GM12878 (cell line): ENCODE results near the gene SLC25A41. TPM values are rescaled to one million over a fixed set of nuclear protein-coding genes. Genes with fewer than 3 reads are reported as not detected.

Experiments
- ATAC-seq: fragments of 200-7000 bp; cut with Tn5 transposase; 3 replicates; pipeline ENCODE4 v1.9.1; 2020; ENCODE audit warnings: mild to moderate bottlenecking, moderate library complexity
- BruUV-seq: library from RNA; stranded (reverse); fragments of 400-500 nt; replicated peaks from 2 replicates; lab custom pipeline; 2021; lab: Mats Ljungman, UMichigan
- CTCF ChIA-PET: fragments of 300-600 bp; sonication (Branson Sonifier 250); formaldehyde crosslinking; extraction: SDS; loops from one replicate; lab custom pipeline; 2021; ENCODE audit warnings: inconsistent platforms; lab: Yijun Ruan, JAX
- POLR2A ChIA-PET: fragments of 350-600 bp; formaldehyde crosslinking; extraction: SDS; loops from one replicate; lab custom pipeline; 2021; ENCODE audit warnings: inconsistent platforms; lab: Charles Lee
- RAD21 ChIA-PET: fragments of 300-600 bp; sonication (Branson Sonifier 250); formaldehyde crosslinking; loops from one replicate; lab custom pipeline; 2023; ENCODE audit warnings: antibody characterized with exemption; ENCODE audit not compliant: unreplicated experiment; lab: Charles Lee
- SMC1A ChIA-PET: fragments of 300-600 bp; sonication (Branson Sonifier 250); formaldehyde crosslinking; loops from one replicate; lab custom pipeline; 2023; ENCODE audit not compliant: unreplicated experiment, uncharacterized antibody; lab: Charles Lee
- DNase-seq: peaks from one replicate; pipeline ENCODE4 v3.0.0-alpha.2; 2011; ENCODE audit warnings: low read depth, low spot score
- FAIRE-seq: peaks from 3 replicates; lab custom pipeline; 2011; peaks lifted over from hg19 to GRCh38; lab: Jason Lieb, UNC
- H2AFZ ChIP-seq: 2 replicates; pipeline ENCODE4 v1.6.0; 2011; ENCODE audit warnings: low read depth, low read length, control low read depth; ENCODE audit not compliant: control insufficient read depth
- H3K27ac ChIP-seq: 2 replicates; pipeline ENCODE4 v1.5.1; 2011; ENCODE audit warnings: control low read depth; ENCODE audit not compliant: control insufficient read depth, insufficient read depth
- H3K27me3 ChIP-seq, 2 experiments: replicated peaks in 1 of 2; 2 replicates each; pipeline versions ENCODE4 v1.6.0 to v1.6.1; 2011; ENCODE audit warnings: low read length in 1 of 2; ENCODE audit not compliant: control insufficient read depth in 2 of 2, insufficient read depth in 2 of 2
- H3K36me3 ChIP-seq, 2 experiments: 2 replicates each; pipeline ENCODE4 v1.5.1; 2011; ENCODE audit warnings: low read length in 1 of 2; ENCODE audit not compliant: control insufficient read depth in 2 of 2, insufficient read depth in 2 of 2
- H3K4me1 ChIP-seq: 2 replicates; pipeline ENCODE4 v1.6.1; 2011; ENCODE audit warnings: mild to moderate bottlenecking, low read length, moderate library complexity, mixed read lengths; ENCODE audit not compliant: control insufficient read depth, insufficient read depth
- H3K4me2 ChIP-seq: 2 replicates; pipeline ENCODE4 v1.6.0; 2011; ENCODE audit warnings: control low read depth; ENCODE audit not compliant: control insufficient read depth, insufficient read depth
- H3K4me3 ChIP-seq: fragments of 200-600 bp; sonication (generic); 2 replicates; pipeline ENCODE4 v1.5.1; 2016
- H3K79me2 ChIP-seq: 2 replicates; pipeline ENCODE4 v1.6.0; 2011; ENCODE audit warnings: low read length; ENCODE audit not compliant: control insufficient read depth, insufficient read depth
- H3K9ac ChIP-seq: 2 replicates; pipeline ENCODE4 v1.8.0; 2011; ENCODE audit warnings: low read length, control low read depth, mixed read lengths; ENCODE audit not compliant: control insufficient read depth, insufficient read depth
- H3K9me3 ChIP-seq: replicated peaks from 3 replicates; pipeline ENCODE4 v1.5.1; 2011; ENCODE audit warnings: mild to moderate bottlenecking, low read length; ENCODE audit not compliant: control insufficient read depth, insufficient read depth
- H4K20me1 ChIP-seq: 2 replicates; pipeline ENCODE4 v1.6.0; 2011; ENCODE audit not compliant: control insufficient read depth, insufficient read depth
- GABPA ChIP-seq: IDR thresholded peaks from 2 replicates; pipeline ENCODE4 v1.6.1; 2014; ENCODE audit warnings: antibody characterized with exemption, low read depth, mild to moderate bottlenecking, inconsistent platforms
- MEF2B ChIP-seq: fragments of 450-650 bp; IDR thresholded peaks from 2 replicates; pipeline ENCODE4 v1.6.1; 2018; ENCODE audit warnings: mild to moderate bottlenecking, moderate library complexity; ENCODE audit not compliant: partially characterized antibody, poor library complexity, severe bottlenecking
- SMC3 ChIP-seq: IDR thresholded peaks from 2 replicates; pipeline ENCODE4 v1.6.1; 2011; ENCODE audit warnings: low read length, improper control_type of control experiment, borderline replicate concordance
- TCF3 ChIP-seq: IDR thresholded peaks from 2 replicates; pipeline ENCODE4 v1.6.1; 2012; ENCODE audit warnings: low read depth, mild to moderate bottlenecking, low read length, borderline replicate concordance; ENCODE audit not compliant: insufficient read depth
- YBX1 ChIP-seq: fragments of 450-650 bp; IDR thresholded peaks from 2 replicates; pipeline ENCODE4 v1.6.1; 2016; ENCODE audit warnings: antibody characterized with exemption
- ZZZ3 ChIP-seq: IDR thresholded peaks from 2 replicates; pipeline ENCODE4 v1.6.1; 2011; ENCODE audit warnings: low read depth; ENCODE audit not compliant: control insufficient read depth, insufficient read length
- WGBS: methylation state at CpG from one replicate; pipeline ENCODE4 v1.1.6; 2016; ENCODE audit warnings: low lambda C conversion rate; ENCODE audit not compliant: insufficient replicate concordance, insufficient coverage; ENCODE audit errors: missing lambda C conversion rate; 5-methylcytosine and 5-hydroxymethylcytosine counted together
- in situ Hi-C: fragments of 300-500 bp; cut with MboI; formaldehyde crosslinking; loops from 9 replicates; pipeline ENCODE4 v1.14.3; 2018; ENCODE audit warnings: mixed read lengths
- intact Hi-C: fragments of 100-400 bp; cut with micrococcal nuclease; formaldehyde crosslinking; loops from one replicate; pipeline ENCODE4 v1.14.2; 2022; ENCODE audit not compliant: unreplicated experiment
- polyA plus RNA-seq, 11 experiments: library from polyadenylated mRNA; depleted of rRNA in 4 of 11; unstranded in 6 of 11; stranded (reverse) in 5 of 11; fragments of >200 nt; fragmentation: Nextera tagmentation in 4 of 11; fragmentation: Illumina TruSeq in 1 of 11; extraction: Ambion mirVana in 4 of 11; extraction: Trizol in 1 of 11; gene quantifications; 1 replicate in 1 of 11; 2 replicates in 10 of 11; pipeline versions ENCODE4 v1.2.1 to v1.2.3, GENCODE V29; 2011 to 2016; ENCODE audit warnings: inconsistent platforms in 2 of 11, missing spikeins in 2 of 11, low read depth in 1 of 11
- total RNA-seq, 4 experiments: library from RNA; depleted of rRNA in 3 of 4; stranded (reverse); fragments of >200 nt in 3 of 4; fragmentation: Illumina TruSeq in 1 of 4; extraction: Trizol in 1 of 4; gene quantifications; 2 replicates each; pipeline versions ENCODE4 v1.2.1 to v1.2.3, GENCODE V29; 2013 to 2021
- TF ChIP-seq, protein P1 (sequence below): IDR thresholded peaks from 2 replicates; pipeline ENCODE4 v1.6.1; 2012; ENCODE audit warnings: low read depth, low read length, improper control_type of control experiment
- TF ChIP-seq, protein P2 (sequence below): fragments of 450-650 bp; IDR thresholded peaks from 2 replicates; pipeline ENCODE4 v1.6.1; 2018; ENCODE audit warnings: mild to moderate bottlenecking, low read depth, moderate library complexity; ENCODE audit not compliant: partially characterized antibody
- TF ChIP-seq, protein P3 (sequence below): fragments of 150-350 bp; IDR thresholded peaks from 2 replicates; pipeline ENCODE4 v1.6.1; 2014; ENCODE audit warnings: mild to moderate bottlenecking, low read depth, low read length

The SLC25A41 gene
- total and polyA plus RNA-seq, 10 of the 15 experiments (the other 5 are each of a cell fraction or from before 2014, with no cell fraction given), result 0.23 to 1.2 (median 0.43) TPM; not detected in 2

DNA sequence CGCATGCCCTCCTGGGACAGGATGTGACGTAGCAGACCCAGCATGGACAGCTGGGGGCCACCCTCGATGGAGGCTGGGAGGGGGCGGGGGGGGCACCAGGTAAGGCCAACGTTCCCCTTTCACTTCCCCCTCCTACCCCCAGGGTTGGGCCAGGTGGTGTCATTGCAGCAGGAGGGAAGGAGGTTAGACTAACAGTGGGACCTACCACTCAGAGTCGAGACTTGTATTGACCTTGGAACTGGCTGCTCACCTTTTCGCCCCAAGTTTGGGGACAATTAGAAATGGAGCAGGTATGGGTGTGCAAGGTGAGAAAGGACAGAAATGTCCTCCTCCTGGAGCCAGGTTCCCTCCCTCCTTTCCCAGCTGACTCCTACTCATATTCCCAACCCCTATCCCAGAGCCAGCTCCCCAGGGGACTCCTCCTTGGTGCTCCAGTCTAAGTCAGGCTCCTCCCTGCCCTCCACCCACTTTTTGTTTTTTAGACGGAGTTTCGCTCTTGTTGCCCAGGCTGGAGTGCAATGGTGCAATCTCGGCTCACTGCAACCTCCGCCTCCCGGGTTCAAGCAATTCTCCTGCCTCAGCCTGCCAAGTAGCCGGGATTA is 8.6 kb upstream of the SLC25A41 start:
- H3K9ac ChIP-seq, result no peak overlapping the region
- H3K4me2 ChIP-seq, result no peak overlapping the region
- no peaks in the 10 kb centered on the region for H3K79me2 ChIP-seq
- CTCF ChIA-PET, result no interaction called here
- FAIRE-seq (no peak), ATAC-seq (no peak), DNase-seq (no peak)
- no peak overlapping the region for H3K4me3 ChIP-seq
- in situ Hi-C loops (no loop called here), intact Hi-C loops (no loop called here)
- RAD21 ChIA-PET, result no interaction called here
- H2AFZ ChIP-seq, result no peak overlapping the region
- no TSS peak for BruUV-seq
- no peaks in the 10 kb centered on the region for H3K27me3 ChIP-seq
- no peaks in the 10 kb centered on the region for H4K20me1 ChIP-seq
- WGBS, result 71% methylated on average over 13 of the region's 13 CpGs
- H3K27ac ChIP-seq, result no peak overlapping the region
- SMC1A ChIA-PET, result no interaction called here
- no peaks in the 10 kb centered on the region for H3K4me1 ChIP-seq
- H3K36me3 ChIP-seq, result peaks cover 0 to 3% of the 10 kb centered on the region in 2 experiments; a peak in 2 of 4 replicates
- TF ChIP-seq YBX1 (no peak), TCF3 (no peak), GABPA (no peak), SMC3 (no peak), ZZZ3 (no peak), MEF2B (no peak)
- TF ChIP-seq, protein P1, sequence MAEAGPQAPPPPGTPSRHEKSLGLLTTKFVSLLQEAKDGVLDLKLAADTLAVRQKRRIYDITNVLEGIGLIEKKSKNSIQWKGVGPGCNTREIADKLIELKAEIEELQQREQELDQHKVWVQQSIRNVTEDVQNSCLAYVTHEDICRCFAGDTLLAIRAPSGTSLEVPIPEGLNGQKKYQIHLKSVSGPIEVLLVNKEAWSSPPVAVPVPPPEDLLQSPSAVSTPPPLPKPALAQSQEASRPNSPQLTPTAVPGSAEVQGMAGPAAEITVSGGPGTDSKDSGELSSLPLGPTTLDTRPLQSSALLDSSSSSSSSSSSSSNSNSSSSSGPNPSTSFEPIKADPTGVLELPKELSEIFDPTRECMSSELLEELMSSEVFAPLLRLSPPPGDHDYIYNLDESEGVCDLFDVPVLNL, result no peak
- TF ChIP-seq, protein P2, sequence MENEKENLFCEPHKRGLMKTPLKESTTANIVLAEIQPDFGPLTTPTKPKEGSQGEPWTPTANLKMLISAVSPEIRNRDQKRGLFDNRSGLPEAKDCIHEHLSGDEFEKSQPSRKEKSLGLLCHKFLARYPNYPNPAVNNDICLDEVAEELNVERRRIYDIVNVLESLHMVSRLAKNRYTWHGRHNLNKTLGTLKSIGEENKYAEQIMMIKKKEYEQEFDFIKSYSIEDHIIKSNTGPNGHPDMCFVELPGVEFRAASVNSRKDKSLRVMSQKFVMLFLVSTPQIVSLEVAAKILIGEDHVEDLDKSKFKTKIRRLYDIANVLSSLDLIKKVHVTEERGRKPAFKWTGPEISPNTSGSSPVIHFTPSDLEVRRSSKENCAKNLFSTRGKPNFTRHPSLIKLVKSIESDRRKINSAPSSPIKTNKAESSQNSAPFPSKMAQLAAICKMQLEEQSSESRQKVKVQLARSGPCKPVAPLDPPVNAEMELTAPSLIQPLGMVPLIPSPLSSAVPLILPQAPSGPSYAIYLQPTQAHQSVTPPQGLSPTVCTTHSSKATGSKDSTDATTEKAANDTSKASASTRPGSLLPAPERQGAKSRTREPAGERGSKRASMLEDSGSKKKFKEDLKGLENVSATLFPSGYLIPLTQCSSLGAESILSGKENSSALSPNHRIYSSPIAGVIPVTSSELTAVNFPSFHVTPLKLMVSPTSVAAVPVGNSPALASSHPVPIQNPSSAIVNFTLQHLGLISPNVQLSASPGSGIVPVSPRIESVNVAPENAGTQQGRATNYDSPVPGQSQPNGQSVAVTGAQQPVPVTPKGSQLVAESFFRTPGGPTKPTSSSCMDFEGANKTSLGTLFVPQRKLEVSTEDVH, result no peak
- TF ChIP-seq, protein P3, sequence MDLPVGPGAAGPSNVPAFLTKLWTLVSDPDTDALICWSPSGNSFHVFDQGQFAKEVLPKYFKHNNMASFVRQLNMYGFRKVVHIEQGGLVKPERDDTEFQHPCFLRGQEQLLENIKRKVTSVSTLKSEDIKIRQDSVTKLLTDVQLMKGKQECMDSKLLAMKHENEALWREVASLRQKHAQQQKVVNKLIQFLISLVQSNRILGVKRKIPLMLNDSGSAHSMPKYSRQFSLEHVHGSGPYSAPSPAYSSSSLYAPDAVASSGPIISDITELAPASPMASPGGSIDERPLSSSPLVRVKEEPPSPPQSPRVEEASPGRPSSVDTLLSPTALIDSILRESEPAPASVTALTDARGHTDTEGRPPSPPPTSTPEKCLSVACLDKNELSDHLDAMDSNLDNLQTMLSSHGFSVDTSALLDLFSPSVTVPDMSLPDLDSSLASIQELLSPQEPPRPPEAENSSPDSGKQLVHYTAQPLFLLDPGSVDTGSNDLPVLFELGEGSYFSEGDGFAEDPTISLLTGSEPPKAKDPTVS, result no peak
- H3K9me3 ChIP-seq, result no peaks in the 10 kb centered on the region; the same call in 2 of the 3 replicates
- POLR2A ChIA-PET, result no interaction called here
